ENCODE measurements around the gene REN. TPM values are rescaled to one million over a fixed set of nuclear protein-coding genes. Genes with fewer than 3 reads are reported as not detected.

Gene REN
- total and polyA plus RNA-seq, 8 donors: 0.10 to 2.4 (median 0.20) TPM; not detected in 1

GRCh38 chr1:204202481-204202880 lies 36.3 kb upstream of the REN start:
- Histone ChIP-seq H3K36me3 (no peaks in the 10 kb centered on the region), H3K4me1 (no peaks in the 10 kb centered on the region), H3K4me3 (no peak overlapping the region), H3K9me3 (no peaks in the 10 kb centered on the region), H3K27ac (no peak overlapping the region), H3K27me3 (peaks cover 0 to 42% of the 10 kb centered on the region in 2 donors)
- ATAC-seq: no peak
- intact Hi-C loops (cut with DNase I): no loop called here
- TF ChIP-seq CTCF (IDR thresholded peaks at IDR 0.05): no peak
- no peak for DNase-seq

GRCh38 chr1:204201348-204202040 lies 35.4 kb upstream of the REN start:
- no peaks in the 10 kb centered on the region for H3K36me3 ChIP-seq
- H3K4me3 ChIP-seq: no peak overlapping the region
- no peaks in the 10 kb centered on the region for H3K9me3 ChIP-seq
- peaks cover 0 to 40% of the 10 kb centered on the region in 2 donors for H3K27me3 ChIP-seq
- ATAC-seq (no peak), DNase-seq (no peak)
- intact Hi-C loops (cut with DNase I): no loop called here
- no peak overlapping the region for H3K27ac ChIP-seq
- no peak for TF ChIP-seq CTCF (IDR thresholded peaks at IDR 0.05)
- no peaks in the 10 kb centered on the region for H3K4me1 ChIP-seq

- ATAC-seq: no peak
- Histone ChIP-seq H3K36me3 (no peaks in the 10 kb centered on the region), H3K9me3 (no peaks in the 10 kb centered on the region), H3K27ac (no peak overlapping the region), H3K4me3 (no peak overlapping the region), H3K27me3 (peaks cover 0 to 31% of the 10 kb centered on the region in 2 donors), H3K4me1 (no peaks in the 10 kb centered on the region)
- no peak for TF ChIP-seq CTCF (IDR thresholded peaks at IDR 0.05)
- no peak for DNase-seq
- intact Hi-C loops (cut with DNase I): no loop called here
Measured at GRCh38 chr1:204199579-204199978, 33.4 kb upstream of the REN start.

- Histone ChIP-seq H3K27me3 (peaks cover 0 to 34% of the 10 kb centered on the region in 2 donors), H3K27ac (no peak overlapping the region), H3K4me3 (no peak overlapping the region), H3K4me1 (no peaks in the 10 kb centered on the region), H3K36me3 (no peaks in the 10 kb centered on the region), H3K9me3 (no peaks in the 10 kb centered on the region)
- peak; percentile 72 for ATAC-seq
- peak in 1 of 4 donors; percentile 44 for DNase-seq
- intact Hi-C loops (cut with DNase I): no loop called here
- TF ChIP-seq CTCF (IDR thresholded peaks at IDR 0.05): no peak
Measured at GRCh38 chr1:204198348-204199340, 32.5 kb upstream of the REN start.

GRCh38 chr1:204197068-204197467 lies 30.9 kb upstream of the REN start:
- no peak for TF ChIP-seq CTCF (IDR thresholded peaks at IDR 0.05)
- Histone ChIP-seq H3K27ac (no peak overlapping the region), H3K9me3 (no peaks in the 10 kb centered on the region), H3K4me1 (no peaks in the 10 kb centered on the region), H3K27me3 (peaks cover 0 to 48% of the 10 kb centered on the region in 2 donors), H3K36me3 (no peaks in the 10 kb centered on the region), H3K4me3 (no peak overlapping the region)
- ATAC-seq: no peak
- no peak for DNase-seq
- intact Hi-C loops (cut with DNase I): no loop called here
